MCF 10A (cell line): ENCODE measurements around the gene SPECC1L. TPM values are rescaled to one million over a fixed set of nuclear protein-coding genes. Genes with fewer than 3 reads are reported as not detected.

Experiments
- BruUV-seq: library from RNA; stranded (reverse); fragments of 400-500 nt; replicated peaks from 2 replicates; lab custom pipeline; 2021; lab: Mats Ljungman, UMichigan
- CTCF ChIA-PET: fragments of 300-600 bp; sonication (Branson Sonifier 250); formaldehyde crosslinking; extraction: SDS; loops from one replicate; lab custom pipeline; 2021; ENCODE audit warnings: antibody characterized with exemption, inconsistent platforms; lab: Yijun Ruan, JAX
- POLR2A ChIA-PET: fragments of 300-600, 350-650 bp; sonication (Branson Sonifier 250); formaldehyde crosslinking; extraction: SDS; loops from one replicate; lab custom pipeline; 2020; ENCODE audit warnings: antibody characterized with exemption, inconsistent platforms; lab: Yijun Ruan, JAX
- DNase-seq: peaks from one replicate; pipeline ENCODE4 v3.0.0-alpha.2; 2018; ENCODE audit not compliant: unreplicated experiment
- H3K27ac Mint-ChIP-seq: one replicate; pipeline ENCODE4 v1.8.0; 2022; ENCODE audit warnings: mild to moderate bottlenecking, low read depth, mixed read lengths; ENCODE audit not compliant: unreplicated experiment
- H3K27me3 Mint-ChIP-seq: one replicate; pipeline ENCODE4 v1.8.0; 2022; ENCODE audit warnings: mixed read lengths; ENCODE audit not compliant: insufficient read depth, unreplicated experiment
- H3K36me3 Mint-ChIP-seq: one replicate; pipeline ENCODE4 v1.8.0; 2022; ENCODE audit warnings: mild to moderate bottlenecking, moderate library complexity, mixed read lengths; ENCODE audit not compliant: insufficient read depth, unreplicated experiment
- H3K4me1 Mint-ChIP-seq: one replicate; pipeline ENCODE4 v1.8.0; 2022; ENCODE audit warnings: mixed read lengths; ENCODE audit not compliant: insufficient read depth, unreplicated experiment
- H3K4me3 Mint-ChIP-seq: one replicate; pipeline ENCODE4 v1.8.0; 2022; ENCODE audit warnings: mild to moderate bottlenecking, moderate library complexity, mixed read lengths; ENCODE audit not compliant: unreplicated experiment
- H3K9me3 Mint-ChIP-seq: one replicate; pipeline ENCODE4 v1.8.0; 2022; ENCODE audit warnings: mixed read lengths; ENCODE audit not compliant: unreplicated experiment
- intact Hi-C: fragments of 100-400 bp; cut with micrococcal nuclease; formaldehyde crosslinking; loops from 2 replicates; pipeline ENCODE4 v1.14.1; 2022
- total RNA-seq: library from RNA; stranded (reverse); gene quantifications from 2 replicates; pipeline ENCODE4 v1.2.3, GENCODE V29; 2022
- TF ChIP-seq, protein P1 (sequence below): fragments of 200-600 bp; IDR thresholded peaks from one replicate; pipeline ENCODE4 v1.8.0; 2022; ENCODE audit warnings: antibody characterized with exemption, mild to moderate bottlenecking; ENCODE audit not compliant: unreplicated experiment

SPECC1L gene
- total RNA-seq, 1 experiment from 2014 or later: 60.4 TPM

DNA sequence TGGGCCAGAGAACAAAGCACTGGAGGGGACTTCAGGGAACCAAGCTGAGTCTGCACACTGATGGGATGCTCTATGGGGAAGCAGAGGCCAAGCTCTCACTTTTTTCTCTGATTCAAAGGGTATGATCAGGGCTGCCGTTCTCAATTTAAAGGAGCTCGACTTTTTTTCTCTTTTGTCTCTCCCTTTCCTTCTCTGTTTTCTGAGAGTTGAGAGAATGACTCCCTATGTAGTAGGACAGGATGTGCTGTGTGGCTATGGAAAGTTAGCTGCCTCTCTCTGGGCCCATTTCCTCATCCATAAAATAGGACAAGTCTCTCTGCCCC lies 164.7 kb downstream of the SPECC1L start:
- Mint-ChIP-seq H3K9me3 (no peaks in the 10 kb centered on the region), H3K4me1 (peaks cover 9% of the 10 kb centered on the region), H3K27ac (no peak overlapping the region), H3K4me3 (no peak overlapping the region), H3K36me3 (no peaks in the 10 kb centered on the region), H3K27me3 (no peaks in the 10 kb centered on the region)
- BruUV-seq: no TSS peak
- no peak for DNase-seq
- ChIA-PET POLR2A (no interaction called here), CTCF (interaction anchor here (0.7 to 2.6 kb wide), 3 partner anchors 13 to 87 kb away, joined by 3 to 13 read pairs (median 10); no protein-coding TSS in a partner anchor)
- intact Hi-C loops: no loop called here
- TF ChIP-seq, protein P1, sequence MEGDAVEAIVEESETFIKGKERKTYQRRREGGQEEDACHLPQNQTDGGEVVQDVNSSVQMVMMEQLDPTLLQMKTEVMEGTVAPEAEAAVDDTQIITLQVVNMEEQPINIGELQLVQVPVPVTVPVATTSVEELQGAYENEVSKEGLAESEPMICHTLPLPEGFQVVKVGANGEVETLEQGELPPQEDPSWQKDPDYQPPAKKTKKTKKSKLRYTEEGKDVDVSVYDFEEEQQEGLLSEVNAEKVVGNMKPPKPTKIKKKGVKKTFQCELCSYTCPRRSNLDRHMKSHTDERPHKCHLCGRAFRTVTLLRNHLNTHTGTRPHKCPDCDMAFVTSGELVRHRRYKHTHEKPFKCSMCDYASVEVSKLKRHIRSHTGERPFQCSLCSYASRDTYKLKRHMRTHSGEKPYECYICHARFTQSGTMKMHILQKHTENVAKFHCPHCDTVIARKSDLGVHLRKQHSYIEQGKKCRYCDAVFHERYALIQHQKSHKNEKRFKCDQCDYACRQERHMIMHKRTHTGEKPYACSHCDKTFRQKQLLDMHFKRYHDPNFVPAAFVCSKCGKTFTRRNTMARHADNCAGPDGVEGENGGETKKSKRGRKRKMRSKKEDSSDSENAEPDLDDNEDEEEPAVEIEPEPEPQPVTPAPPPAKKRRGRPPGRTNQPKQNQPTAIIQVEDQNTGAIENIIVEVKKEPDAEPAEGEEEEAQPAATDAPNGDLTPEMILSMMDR: no peak

DNA sequence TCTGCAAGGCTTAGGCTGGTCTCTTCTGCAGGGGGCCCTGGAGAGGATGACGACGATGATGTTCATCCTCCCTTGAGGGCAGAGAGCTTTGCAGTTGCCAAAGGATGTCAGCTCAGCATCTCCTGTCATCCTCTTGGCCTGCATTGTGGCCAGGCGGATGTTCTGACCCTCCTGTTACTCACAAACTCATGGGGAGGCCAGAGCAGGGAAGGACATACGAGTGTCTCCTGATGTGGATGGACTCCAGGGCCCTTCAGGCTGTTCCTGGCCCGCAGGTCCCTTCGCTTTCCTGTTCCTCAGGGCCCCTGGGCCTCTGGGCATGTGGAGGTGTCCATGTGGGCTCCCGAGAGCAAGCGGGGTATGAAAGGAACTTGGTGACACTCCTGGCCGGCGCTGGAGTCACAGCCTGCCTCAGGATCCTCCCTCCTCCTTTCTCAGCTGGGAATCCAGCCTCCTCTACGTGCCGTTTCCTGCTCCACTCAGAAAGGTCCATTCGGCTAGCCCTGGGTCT lies 165.3 kb downstream of the SPECC1L start:
- no peaks in the 10 kb centered on the region for H3K36me3 Mint-ChIP-seq
- DNase-seq: no peak
- no peak overlapping the region for H3K27ac Mint-ChIP-seq
- H3K27me3 Mint-ChIP-seq: no peaks in the 10 kb centered on the region
- intact Hi-C loops: no loop called here
- no TSS peak for BruUV-seq
- H3K4me3 Mint-ChIP-seq: no peak overlapping the region
- TF ChIP-seq, protein P1: no peak
- POLR2A ChIA-PET: no interaction called here
- H3K9me3 Mint-ChIP-seq: no peaks in the 10 kb centered on the region
- peaks cover 9% of the 10 kb centered on the region for H3K4me1 Mint-ChIP-seq
- CTCF ChIA-PET: interaction anchor here (2.3 to 2.6 kb wide), 2 partner anchors 13 to 86 kb away, joined by 10 to 13 read pairs; no protein-coding TSS in a partner anchor

DNA sequence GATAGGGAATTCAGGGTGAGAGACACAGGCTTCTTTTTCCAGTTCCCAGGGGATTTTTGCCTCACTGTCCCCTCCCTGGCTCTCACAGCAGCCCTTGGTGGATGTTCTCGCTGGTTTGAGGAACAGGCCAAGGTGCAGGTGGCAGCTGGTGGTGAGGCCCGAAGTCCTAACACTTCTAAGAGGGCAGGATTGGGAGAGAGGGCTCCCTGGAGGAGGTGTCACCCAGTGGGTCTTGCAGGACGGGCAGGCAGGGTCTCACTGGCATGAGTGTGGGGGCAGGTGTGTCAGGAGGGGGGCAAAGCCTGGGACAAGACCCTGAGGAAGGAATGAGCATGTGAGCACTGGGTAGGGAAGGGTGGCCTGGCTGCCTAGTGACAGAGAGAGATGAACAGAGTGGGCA lies 165.9 kb downstream of the SPECC1L start:
- no peak for DNase-seq
- CTCF ChIA-PET: interaction anchor here (0.6 to 2.6 kb wide), 3 partner anchors 14 to 86 kb away, joined by 3 to 13 read pairs (median 10); no protein-coding TSS in a partner anchor
- peaks cover 9% of the 10 kb centered on the region for H3K4me1 Mint-ChIP-seq

DNA sequence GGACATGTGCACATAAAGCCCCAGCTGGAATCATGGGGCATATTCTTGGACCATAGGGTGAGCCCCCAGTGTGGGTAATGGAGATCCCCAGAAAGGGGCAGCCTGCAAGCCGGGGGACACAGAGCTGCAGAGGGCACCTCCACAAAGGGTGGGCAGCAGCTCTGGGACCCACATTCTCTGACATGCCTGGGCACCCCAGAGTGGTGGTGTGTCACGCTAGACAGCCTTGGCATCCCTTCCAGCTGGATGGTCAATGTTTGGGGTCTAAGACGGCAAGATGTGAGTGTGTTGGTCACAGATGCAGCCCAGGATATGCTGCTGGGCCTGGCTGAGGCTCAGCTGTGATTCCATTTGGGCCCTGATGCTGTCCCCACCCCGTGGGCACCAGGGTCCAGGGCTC lies 166.5 kb downstream of the SPECC1L start:
- TF ChIP-seq, protein P1: no peak
- Mint-ChIP-seq H3K27ac (no peak overlapping the region), H3K4me3 (no peak overlapping the region), H3K9me3 (no peaks in the 10 kb centered on the region), H3K36me3 (no peaks in the 10 kb centered on the region), H3K27me3 (no peaks in the 10 kb centered on the region), H3K4me1 (peaks cover 7% of the 10 kb centered on the region)
- BruUV-seq: no TSS peak
- DNase-seq: no peak
- CTCF ChIA-PET: interaction anchor here (0.6 to 2.6 kb wide), 2 partner anchors 14 to 73 kb away, joined by 3 to 10 read pairs; no protein-coding TSS in a partner anchor
- POLR2A ChIA-PET: no interaction called here
- intact Hi-C loops: no loop called here

More for the DNA sequence above, 165.9 kb downstream of the SPECC1L start:
- H3K36me3 Mint-ChIP-seq: no peaks in the 10 kb centered on the region
- POLR2A ChIA-PET: no interaction called here
- TF ChIP-seq, protein P1: no peak
- H3K9me3 Mint-ChIP-seq: no peaks in the 10 kb centered on the region
- no peak overlapping the region for H3K4me3 Mint-ChIP-seq
- intact Hi-C loops: no loop called here
- no peak overlapping the region for H3K27ac Mint-ChIP-seq
- BruUV-seq: no TSS peak
- H3K27me3 Mint-ChIP-seq: no peaks in the 10 kb centered on the region
